Measurements from ENCODE around the gene SLC44A1.

Gene SLC44A1

GRCh38 chr9:105485131-105485530 is 240.7 kb downstream of the SLC44A1 start:
- no peak for DNase-seq
